HCT116 (cell line): ENCODE measurements around the gene IDUA. TPM values are rescaled to one million over a fixed set of nuclear protein-coding genes. Genes with fewer than 3 reads are reported as not detected.

Experiments used
- ATAC-seq: fragments of 200-7000 bp; cut with Tn5 transposase; 2 replicates; pipeline ENCODE4 v1.9.1; 2020; ENCODE audit warnings: mild to moderate bottlenecking, moderate library complexity
- BruUV-seq: library from RNA; stranded (reverse); fragments of 400-500 nt; replicated peaks from 2 replicates; lab custom pipeline; 2021; lab: Mats Ljungman, UMichigan
- CTCF ChIA-PET: fragments of 300-600 bp; sonication (Branson Sonifier 250); formaldehyde crosslinking; loops from one replicate; lab custom pipeline; 2021; ENCODE audit warnings: antibody characterized with exemption; lab: Charles Lee
- POLR2A ChIA-PET: fragments of 300-600, 350-600 bp; sonication (Branson Sonifier 250); formaldehyde crosslinking; loops from one replicate; lab custom pipeline; 2021; ENCODE audit warnings: antibody characterized with exemption; lab: Charles Lee
- RAD21 ChIA-PET, 2 experiments: fragments of 300-600 bp; sonication (Branson Sonifier 250); formaldehyde crosslinking; loops; one replicate each; lab custom pipeline; 2023; ENCODE audit warnings: low total read pairs in 2 of 2; ENCODE audit not compliant: uncharacterized antibody in 2 of 2, unreplicated experiment in 2 of 2, low non-redundant PET in 1 of 2; lab: Charles Lee
- DNase-seq: peaks from one replicate; pipeline ENCODE4 v3.0.0-alpha.2; 2010; ENCODE audit warnings: low read depth, low spot score
- H2AFZ ChIP-seq: fragments of 200-600 bp; shearing (Covaris generic), sonication (generic); 2 replicates; pipeline ENCODE4 v1.6.1; 2017; ENCODE audit warnings: low read depth, mixed run types, mixed read lengths, antibody characterized with exemption, low read length; ENCODE audit not compliant: poor library complexity, severe bottlenecking
- H3K27ac ChIP-seq: 2 replicates; pipeline ENCODE4 v1.5.1; 2012; ENCODE audit warnings: low read depth, low read length
- H3K27me3 ChIP-seq: fragments of 200-600 bp; sonication (generic); 2 replicates; pipeline ENCODE4 v1.6.1; 2016; ENCODE audit warnings: mixed run types, low read length, mixed read lengths; ENCODE audit not compliant: insufficient read depth
- H3K36me3 ChIP-seq, 2 experiments: fragments of 200-500 bp in 1 of 2; fragments of 200-600 bp in 1 of 2; sonication (Bioruptor generic) in 1 of 2; sonication (generic) in 1 of 2; 2 replicates each; pipeline versions ENCODE4 v1.5.1 to v1.6.1; 2014 to 2016; ENCODE audit warnings: low read length in 2 of 2, inconsistent platforms in 1 of 2, mixed read lengths in 1 of 2, mixed run types in 1 of 2; ENCODE audit not compliant: insufficient read depth in 2 of 2, control insufficient read depth in 1 of 2
- H3K4me1 ChIP-seq, 2 experiments: fragments of 200-600 bp in 1 of 2; sonication (generic) in 1 of 2; 2 replicates each; pipeline versions ENCODE4 v1.5.1 to v1.6.1; 2012 to 2017; ENCODE audit warnings: low read length in 2 of 2, inconsistent platforms in 1 of 2, mild to moderate bottlenecking in 1 of 2, mixed read lengths in 1 of 2, mixed run types in 1 of 2, moderate library complexity in 1 of 2; ENCODE audit not compliant: insufficient read depth in 2 of 2, control insufficient read depth in 1 of 2
- H3K4me2 ChIP-seq: fragments of 200-600 bp; sonication (generic); 2 replicates; pipeline ENCODE4 v1.6.1; 2017; ENCODE audit warnings: mixed run types, low read length, mixed read lengths
- H3K4me3 ChIP-seq, 2 experiments: fragments of 200-600 bp in 1 of 2; sonication (generic) in 1 of 2; replicated peaks in 1 of 2; 2 replicates each; pipeline ENCODE4 v1.5.1; 2011 to 2016; ENCODE audit warnings: low read length in 2 of 2, control low read depth in 1 of 2, low read depth in 1 of 2, mild to moderate bottlenecking in 1 of 2, mixed read lengths in 1 of 2, mixed run types in 1 of 2
- H3K79me2 ChIP-seq: fragments of 200-600 bp; sonication (generic); 2 replicates; pipeline ENCODE4 v1.6.1; 2017; ENCODE audit warnings: mild to moderate bottlenecking, mixed run types, low read length, moderate library complexity, mixed read lengths; ENCODE audit not compliant: insufficient read depth
- H3K9ac ChIP-seq: fragments of 200-600 bp; sonication (generic); 2 replicates; pipeline ENCODE4 v1.6.1; 2016; ENCODE audit warnings: low read length, mixed read lengths
- H3K9me2 ChIP-seq: fragments of 200-600 bp; sonication (generic), shearing (Covaris generic); 2 replicates; pipeline ENCODE4 v1.6.1; 2017; ENCODE audit warnings: mixed run types, mild to moderate bottlenecking, moderate library complexity; ENCODE audit not compliant: insufficient read depth
- H3K9me3 ChIP-seq, 2 experiments: fragments of 200-500 bp in 1 of 2; fragments of 200-600 bp in 1 of 2; sonication (Bioruptor generic) in 1 of 2; sonication (generic) in 1 of 2; 2 replicates each; pipeline ENCODE4 v1.6.1; 2014 to 2017; ENCODE audit warnings: low read length in 2 of 2, mixed read lengths in 2 of 2, inconsistent platforms in 1 of 2, low read depth in 1 of 2, mild to moderate bottlenecking in 1 of 2, mixed run types in 1 of 2, moderate library complexity in 1 of 2; ENCODE audit not compliant: control insufficient read depth in 1 of 2, insufficient read depth in 1 of 2
- H4K20me1 ChIP-seq: fragments of 200-600 bp; sonication (generic), shearing (Covaris generic); 2 replicates; pipeline ENCODE4 v1.6.1; 2017; ENCODE audit warnings: mixed run types, mild to moderate bottlenecking, moderate library complexity; ENCODE audit not compliant: insufficient read depth
- CTCF ChIP-seq, 3 experiments: fragments of 200-600 bp in 1 of 3; sonication (generic) in 1 of 3; IDR thresholded peaks in 2 of 3; conservative IDR thresholded peaks in 1 of 3; 2 replicates each; pipeline ENCODE4 v1.5.1; 2012 to 2017; ENCODE audit warnings: low read depth in 2 of 3, low read length in 2 of 3, antibody characterized with exemption in 1 of 3, borderline replicate concordance in 1 of 3, control low read depth in 1 of 3, mild to moderate bottlenecking in 1 of 3, mixed read lengths in 1 of 3, mixed run types in 1 of 3, moderate library complexity in 1 of 3; ENCODE audit not compliant: insufficient read depth in 1 of 3
- EGR1 ChIP-seq: IDR thresholded peaks from 2 replicates; pipeline ENCODE4 v1.6.1; 2012; ENCODE audit warnings: low read depth
- ELF1 ChIP-seq: IDR thresholded peaks from 2 replicates; pipeline ENCODE4 v1.6.1; 2012; ENCODE audit warnings: low read depth, borderline replicate concordance
- EZH2 ChIP-seq: fragments of 200-600 bp; sonication (generic); IDR thresholded peaks from 2 replicates; pipeline ENCODE4 v1.6.1; 2017; ENCODE audit warnings: antibody characterized with exemption, mixed run types
- EZH2phosphoT487 ChIP-seq: fragments of 200-600 bp; IDR thresholded peaks from 2 replicates; pipeline ENCODE4 v1.6.1; 2018; ENCODE audit warnings: antibody characterized with exemption, borderline replicate concordance
- FOSL1 ChIP-seq: IDR thresholded peaks from 2 replicates; pipeline ENCODE4 v1.6.1; 2012; ENCODE audit warnings: low read depth
- MAX ChIP-seq: IDR thresholded peaks from 2 replicates; pipeline ENCODE4 v1.6.1; 2012
- POLR2AphosphoS5 ChIP-seq: IDR thresholded peaks from 2 replicates; pipeline ENCODE4 v1.6.1; 2011; ENCODE audit warnings: mild to moderate bottlenecking, low read depth, low read length, moderate library complexity
- RAD21 ChIP-seq: IDR thresholded peaks from 2 replicates; pipeline ENCODE4 v1.6.1; 2012; ENCODE audit warnings: low read depth, mild to moderate bottlenecking
- SIN3A ChIP-seq: IDR thresholded peaks from 2 replicates; pipeline ENCODE4 v1.6.1; 2012; ENCODE audit warnings: low read depth
- SRF ChIP-seq: IDR thresholded peaks from 2 replicates; pipeline ENCODE4 v1.6.1; 2012; ENCODE audit warnings: low read depth
- TCF7L2 ChIP-seq: IDR thresholded peaks from 2 replicates; pipeline ENCODE4 v1.7.0; 2011; ENCODE audit warnings: borderline replicate concordance, inconsistent platforms; ENCODE audit not compliant: insufficient read depth, insufficient read length; ENCODE audit errors: extremely low read depth
- YY1 ChIP-seq: IDR thresholded peaks from 2 replicates; pipeline ENCODE4 v1.6.1; 2011; ENCODE audit warnings: low read length, low read depth, moderate library complexity, mild to moderate bottlenecking; ENCODE audit not compliant: insufficient replicate concordance; ENCODE audit errors: extremely low read depth
- ZBTB33 ChIP-seq: IDR thresholded peaks from 2 replicates; pipeline ENCODE4 v1.6.1; 2011; ENCODE audit warnings: mild to moderate bottlenecking, low read length, moderate library complexity; ENCODE audit not compliant: insufficient replicate concordance; ENCODE audit errors: extremely low read depth
- ZFX ChIP-seq: fragments of 450-650 bp; IDR thresholded peaks from 2 replicates; pipeline ENCODE4 v1.6.1; 2017
- ZNF274 ChIP-seq: fragments of 200-500 bp; sonication (Bioruptor generic); IDR thresholded peaks from 2 replicates; pipeline ENCODE4 v1.6.1; 2014; ENCODE audit warnings: mild to moderate bottlenecking, low read depth, low read length, inconsistent platforms
- intact Hi-C: fragments of 100-400 bp; cut with micrococcal nuclease; formaldehyde crosslinking; loops from 2 replicates; pipeline ENCODE4 v1.10.0; 2022
- total RNA-seq: library from RNA; stranded (reverse); gene quantifications from one replicate; pipeline ENCODE4 v1.2.1, GENCODE V29; 2021; ENCODE audit not compliant: unreplicated experiment
- TF ChIP-seq, protein P1 (sequence below): IDR thresholded peaks from 2 replicates; pipeline ENCODE4 v1.6.1; 2012; ENCODE audit warnings: low read depth
- TF ChIP-seq, protein P2 (sequence below): IDR thresholded peaks from 2 replicates; pipeline ENCODE4 v1.6.1; 2012

Gene IDUA
- total RNA-seq, 1 experiment from 2014 or later, result 28.2 TPM

DNA sequence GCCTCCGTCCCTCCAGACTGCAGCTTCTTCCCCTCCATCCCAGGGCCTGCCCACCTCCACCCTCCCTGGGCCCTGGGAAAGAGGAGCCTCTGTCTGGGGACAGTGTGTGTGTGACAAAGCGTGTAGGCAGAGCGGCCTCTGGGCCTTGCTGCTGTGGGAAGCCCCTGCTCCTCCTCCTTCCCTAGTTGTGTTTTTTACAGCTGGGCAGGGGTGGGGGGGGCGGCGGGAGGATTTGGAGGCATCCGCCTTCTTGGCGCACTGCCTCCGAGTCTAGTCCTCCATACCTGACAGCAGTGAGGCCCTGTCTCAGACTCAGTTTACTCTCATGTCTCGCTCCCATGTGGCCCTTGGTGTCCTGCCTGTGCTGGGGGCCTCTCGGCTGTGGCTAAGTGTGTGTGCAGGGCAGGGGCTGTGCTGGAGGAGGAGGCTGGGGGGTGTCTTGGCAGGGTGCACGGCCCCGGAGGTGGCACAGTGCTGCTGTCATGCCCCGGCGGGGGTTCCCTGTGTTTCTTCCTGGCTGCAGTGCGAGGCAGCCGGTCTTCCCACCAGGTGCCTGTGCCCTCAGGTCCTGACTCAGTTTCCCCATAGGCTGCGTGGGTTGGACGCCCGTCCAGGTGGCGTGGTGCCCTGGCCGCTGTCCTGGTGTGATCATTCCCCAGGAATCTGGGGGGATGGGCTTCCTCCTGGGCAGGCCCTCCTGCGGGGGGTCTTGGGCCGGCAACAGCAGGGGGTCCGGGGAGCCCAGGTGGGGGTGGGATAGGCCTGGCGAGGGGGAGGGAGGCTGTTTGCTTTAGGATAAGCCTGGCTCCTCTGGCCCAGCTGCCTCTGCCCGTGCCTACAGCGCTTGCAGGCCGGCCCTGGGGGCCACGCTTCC, 31.5 kb downstream of the IDUA start:
- no peaks in the 10 kb centered on the region for H4K20me1 ChIP-seq
- peaks cover 0 to 3% of the 10 kb centered on the region in 2 experiments; a peak in 2 of 4 replicates for H3K36me3 ChIP-seq
- no peaks in the 10 kb centered on the region for H3K9me2 ChIP-seq
- DNase-seq (no peak), ATAC-seq (no peak)
- H3K79me2 ChIP-seq, result peaks cover 3% of the 10 kb centered on the region; the same call in 1 of the 2 replicates
- TF ChIP-seq EGR1 (no peak), POLR2AphosphoS5 (no peak), EZH2 (no peak), RAD21 (no peak), MAX (no peak), ZNF274 (no peak), FOSL1 (no peak), ZFX (no peak), TCF7L2 (no peak), ELF1 (no peak), SRF (no peak), CTCF (IDR thresholded peaks at IDR 0.05 in 2 of 3, conservative IDR thresholded peaks at IDR 0.05 in 1 of 3; ENCODE audit: borderline replicate concordance in 1 of 3, insufficient read depth in 1 of 3, low read depth in 2 of 3, low read length in 2 of 3) (no peak), SIN3A (no peak), EZH2phosphoT487 (no peak), YY1 (no peak), ZBTB33 (no peak)
- TF ChIP-seq, protein P1, sequence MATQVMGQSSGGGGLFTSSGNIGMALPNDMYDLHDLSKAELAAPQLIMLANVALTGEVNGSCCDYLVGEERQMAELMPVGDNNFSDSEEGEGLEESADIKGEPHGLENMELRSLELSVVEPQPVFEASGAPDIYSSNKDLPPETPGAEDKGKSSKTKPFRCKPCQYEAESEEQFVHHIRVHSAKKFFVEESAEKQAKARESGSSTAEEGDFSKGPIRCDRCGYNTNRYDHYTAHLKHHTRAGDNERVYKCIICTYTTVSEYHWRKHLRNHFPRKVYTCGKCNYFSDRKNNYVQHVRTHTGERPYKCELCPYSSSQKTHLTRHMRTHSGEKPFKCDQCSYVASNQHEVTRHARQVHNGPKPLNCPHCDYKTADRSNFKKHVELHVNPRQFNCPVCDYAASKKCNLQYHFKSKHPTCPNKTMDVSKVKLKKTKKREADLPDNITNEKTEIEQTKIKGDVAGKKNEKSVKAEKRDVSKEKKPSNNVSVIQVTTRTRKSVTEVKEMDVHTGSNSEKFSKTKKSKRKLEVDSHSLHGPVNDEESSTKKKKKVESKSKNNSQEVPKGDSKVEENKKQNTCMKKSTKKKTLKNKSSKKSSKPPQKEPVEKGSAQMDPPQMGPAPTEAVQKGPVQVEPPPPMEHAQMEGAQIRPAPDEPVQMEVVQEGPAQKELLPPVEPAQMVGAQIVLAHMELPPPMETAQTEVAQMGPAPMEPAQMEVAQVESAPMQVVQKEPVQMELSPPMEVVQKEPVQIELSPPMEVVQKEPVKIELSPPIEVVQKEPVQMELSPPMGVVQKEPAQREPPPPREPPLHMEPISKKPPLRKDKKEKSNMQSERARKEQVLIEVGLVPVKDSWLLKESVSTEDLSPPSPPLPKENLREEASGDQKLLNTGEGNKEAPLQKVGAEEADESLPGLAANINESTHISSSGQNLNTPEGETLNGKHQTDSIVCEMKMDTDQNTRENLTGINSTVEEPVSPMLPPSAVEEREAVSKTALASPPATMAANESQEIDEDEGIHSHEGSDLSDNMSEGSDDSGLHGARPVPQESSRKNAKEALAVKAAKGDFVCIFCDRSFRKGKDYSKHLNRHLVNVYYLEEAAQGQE, result no peak
- TF ChIP-seq, protein P2, sequence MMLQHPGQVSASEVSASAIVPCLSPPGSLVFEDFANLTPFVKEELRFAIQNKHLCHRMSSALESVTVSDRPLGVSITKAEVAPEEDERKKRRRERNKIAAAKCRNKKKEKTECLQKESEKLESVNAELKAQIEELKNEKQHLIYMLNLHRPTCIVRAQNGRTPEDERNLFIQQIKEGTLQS, result no peak
- POLR2A ChIA-PET, result no interaction called here
- RAD21 ChIA-PET, result no interaction called here
- no peak overlapping the region for H3K4me3 ChIP-seq
- no peaks in the 10 kb centered on the region for H3K9me3 ChIP-seq
- H3K27ac ChIP-seq, result no peak overlapping the region
- no peak overlapping the region for H3K4me2 ChIP-seq
- no peak overlapping the region for H2AFZ ChIP-seq
- intact Hi-C loops, result no loop called here
- H3K27me3 ChIP-seq, result no peaks in the 10 kb centered on the region
- H3K9ac ChIP-seq, result no peak overlapping the region
- no TSS peak for BruUV-seq
- H3K4me1 ChIP-seq, result peaks cover 0 to 9% of the 10 kb centered on the region in 2 experiments; a peak in 1 of 4 replicates
- CTCF ChIA-PET, result no interaction called here
